ENCODE data around the gene PRUNE1. TPM values are rescaled to one million over a fixed set of nuclear protein-coding genes. Genes with fewer than 3 reads are reported as not detected.

The PRUNE1 gene
- total and polyA plus RNA-seq, 4 donors, result 6.1 to 10.6 (median 9.4) TPM

DNA sequence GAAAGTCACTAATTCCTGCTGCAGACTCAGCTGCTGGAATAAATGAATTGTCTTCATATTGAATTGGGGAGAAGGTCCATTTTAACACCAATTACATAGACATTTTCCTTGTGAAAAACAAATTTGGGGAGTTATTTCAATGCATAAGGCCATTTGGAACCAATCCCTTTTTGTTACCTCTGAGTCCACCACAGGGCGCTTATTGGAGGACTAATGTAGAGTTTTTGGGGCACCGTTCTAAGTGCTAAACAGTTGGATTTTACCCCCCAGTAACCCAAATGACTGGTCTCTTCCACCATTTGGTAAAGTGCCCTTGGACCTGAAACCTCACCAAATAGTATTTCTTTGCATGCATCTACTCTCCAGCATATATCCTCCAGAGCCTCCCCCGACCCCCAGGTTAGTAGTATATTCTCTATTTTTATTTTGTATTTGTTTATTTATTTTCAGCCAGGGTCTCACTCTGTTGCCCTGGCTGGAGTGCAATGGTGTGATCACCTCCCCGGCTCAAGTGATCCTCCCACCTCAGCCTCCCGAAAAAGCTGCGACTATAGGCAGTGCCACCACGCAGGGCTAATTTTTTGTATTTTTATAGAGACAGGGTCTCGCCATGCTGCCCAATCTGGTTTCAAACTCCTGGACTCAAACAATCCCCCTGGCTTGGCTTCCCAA lies 1.6 kb downstream of the PRUNE1 start:
- H3K27me3 ChIP-seq (ENCODE audit: control insufficient read depth in 4 of 4, insufficient read depth in 4 of 4, low read length in 3 of 4), result no peaks in the 10 kb centered on the region
- H3K27ac ChIP-seq (ENCODE audit: low read depth in 1 of 2, low read length in 2 of 2), result peak overlapping the region in 1 of 2 donors; percentile 84
- peaks cover 17 to 75% (median 60%) of the 10 kb centered on the region in 4 donors for H3K4me1 ChIP-seq (ENCODE audit: control insufficient read depth in 4 of 4, insufficient read depth in 4 of 4, low read length in 3 of 4)
- H3K9ac ChIP-seq (ENCODE audit: low read depth in 1 of 2, low read length in 2 of 2), result peak overlapping the region in 1 of 2 donors; percentile 95
- TF ChIP-seq SP1 (IDR thresholded peaks at IDR 0.05) (no peak), FOXA1 (IDR thresholded peaks at IDR 0.05) (no peak), GABPA (IDR thresholded peaks at IDR 0.05 in 1 of 2, conservative IDR thresholded peaks at IDR 0.05 in 1 of 2) (no peak), NR2F2 (IDR thresholded peaks at IDR 0.05) (no peak), FOXA2 (IDR thresholded peaks at IDR 0.05) (no peak), EGR1 (IDR thresholded peaks at IDR 0.05; ENCODE audit: low read depth in 2 of 2) (no peak), HNF4G (IDR thresholded peaks at IDR 0.05) (no peak), HNF4A (conservative IDR thresholded peaks at IDR 0.05) (no peak), YY1 (IDR thresholded peaks at IDR 0.05) (no peak), RAD21 (IDR thresholded peaks at IDR 0.05) (no peak), TAF1 (conservative IDR thresholded peaks at IDR 0.05) (no peak), JUND (IDR thresholded peaks at IDR 0.05) (no peak), RXRA (IDR thresholded peaks at IDR 0.05) (no peak)
- TF ChIP-seq, protein P1, sequence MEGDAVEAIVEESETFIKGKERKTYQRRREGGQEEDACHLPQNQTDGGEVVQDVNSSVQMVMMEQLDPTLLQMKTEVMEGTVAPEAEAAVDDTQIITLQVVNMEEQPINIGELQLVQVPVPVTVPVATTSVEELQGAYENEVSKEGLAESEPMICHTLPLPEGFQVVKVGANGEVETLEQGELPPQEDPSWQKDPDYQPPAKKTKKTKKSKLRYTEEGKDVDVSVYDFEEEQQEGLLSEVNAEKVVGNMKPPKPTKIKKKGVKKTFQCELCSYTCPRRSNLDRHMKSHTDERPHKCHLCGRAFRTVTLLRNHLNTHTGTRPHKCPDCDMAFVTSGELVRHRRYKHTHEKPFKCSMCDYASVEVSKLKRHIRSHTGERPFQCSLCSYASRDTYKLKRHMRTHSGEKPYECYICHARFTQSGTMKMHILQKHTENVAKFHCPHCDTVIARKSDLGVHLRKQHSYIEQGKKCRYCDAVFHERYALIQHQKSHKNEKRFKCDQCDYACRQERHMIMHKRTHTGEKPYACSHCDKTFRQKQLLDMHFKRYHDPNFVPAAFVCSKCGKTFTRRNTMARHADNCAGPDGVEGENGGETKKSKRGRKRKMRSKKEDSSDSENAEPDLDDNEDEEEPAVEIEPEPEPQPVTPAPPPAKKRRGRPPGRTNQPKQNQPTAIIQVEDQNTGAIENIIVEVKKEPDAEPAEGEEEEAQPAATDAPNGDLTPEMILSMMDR (IDR thresholded peaks at IDR 0.05; ENCODE audit: low read depth, low read length, missing input control), result no peak
- TF ChIP-seq, protein P2, sequence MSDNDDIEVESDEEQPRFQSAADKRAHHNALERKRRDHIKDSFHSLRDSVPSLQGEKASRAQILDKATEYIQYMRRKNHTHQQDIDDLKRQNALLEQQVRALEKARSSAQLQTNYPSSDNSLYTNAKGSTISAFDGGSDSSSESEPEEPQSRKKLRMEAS (IDR thresholded peaks at IDR 0.05), result no peak
- TF ChIP-seq, protein P3, sequence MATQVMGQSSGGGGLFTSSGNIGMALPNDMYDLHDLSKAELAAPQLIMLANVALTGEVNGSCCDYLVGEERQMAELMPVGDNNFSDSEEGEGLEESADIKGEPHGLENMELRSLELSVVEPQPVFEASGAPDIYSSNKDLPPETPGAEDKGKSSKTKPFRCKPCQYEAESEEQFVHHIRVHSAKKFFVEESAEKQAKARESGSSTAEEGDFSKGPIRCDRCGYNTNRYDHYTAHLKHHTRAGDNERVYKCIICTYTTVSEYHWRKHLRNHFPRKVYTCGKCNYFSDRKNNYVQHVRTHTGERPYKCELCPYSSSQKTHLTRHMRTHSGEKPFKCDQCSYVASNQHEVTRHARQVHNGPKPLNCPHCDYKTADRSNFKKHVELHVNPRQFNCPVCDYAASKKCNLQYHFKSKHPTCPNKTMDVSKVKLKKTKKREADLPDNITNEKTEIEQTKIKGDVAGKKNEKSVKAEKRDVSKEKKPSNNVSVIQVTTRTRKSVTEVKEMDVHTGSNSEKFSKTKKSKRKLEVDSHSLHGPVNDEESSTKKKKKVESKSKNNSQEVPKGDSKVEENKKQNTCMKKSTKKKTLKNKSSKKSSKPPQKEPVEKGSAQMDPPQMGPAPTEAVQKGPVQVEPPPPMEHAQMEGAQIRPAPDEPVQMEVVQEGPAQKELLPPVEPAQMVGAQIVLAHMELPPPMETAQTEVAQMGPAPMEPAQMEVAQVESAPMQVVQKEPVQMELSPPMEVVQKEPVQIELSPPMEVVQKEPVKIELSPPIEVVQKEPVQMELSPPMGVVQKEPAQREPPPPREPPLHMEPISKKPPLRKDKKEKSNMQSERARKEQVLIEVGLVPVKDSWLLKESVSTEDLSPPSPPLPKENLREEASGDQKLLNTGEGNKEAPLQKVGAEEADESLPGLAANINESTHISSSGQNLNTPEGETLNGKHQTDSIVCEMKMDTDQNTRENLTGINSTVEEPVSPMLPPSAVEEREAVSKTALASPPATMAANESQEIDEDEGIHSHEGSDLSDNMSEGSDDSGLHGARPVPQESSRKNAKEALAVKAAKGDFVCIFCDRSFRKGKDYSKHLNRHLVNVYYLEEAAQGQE (IDR thresholded peaks at IDR 0.05), result no peak
- TF ChIP-seq, protein P4, sequence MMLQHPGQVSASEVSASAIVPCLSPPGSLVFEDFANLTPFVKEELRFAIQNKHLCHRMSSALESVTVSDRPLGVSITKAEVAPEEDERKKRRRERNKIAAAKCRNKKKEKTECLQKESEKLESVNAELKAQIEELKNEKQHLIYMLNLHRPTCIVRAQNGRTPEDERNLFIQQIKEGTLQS (IDR thresholded peaks at IDR 0.05), result no peak
- TF ChIP-seq, protein P5, sequence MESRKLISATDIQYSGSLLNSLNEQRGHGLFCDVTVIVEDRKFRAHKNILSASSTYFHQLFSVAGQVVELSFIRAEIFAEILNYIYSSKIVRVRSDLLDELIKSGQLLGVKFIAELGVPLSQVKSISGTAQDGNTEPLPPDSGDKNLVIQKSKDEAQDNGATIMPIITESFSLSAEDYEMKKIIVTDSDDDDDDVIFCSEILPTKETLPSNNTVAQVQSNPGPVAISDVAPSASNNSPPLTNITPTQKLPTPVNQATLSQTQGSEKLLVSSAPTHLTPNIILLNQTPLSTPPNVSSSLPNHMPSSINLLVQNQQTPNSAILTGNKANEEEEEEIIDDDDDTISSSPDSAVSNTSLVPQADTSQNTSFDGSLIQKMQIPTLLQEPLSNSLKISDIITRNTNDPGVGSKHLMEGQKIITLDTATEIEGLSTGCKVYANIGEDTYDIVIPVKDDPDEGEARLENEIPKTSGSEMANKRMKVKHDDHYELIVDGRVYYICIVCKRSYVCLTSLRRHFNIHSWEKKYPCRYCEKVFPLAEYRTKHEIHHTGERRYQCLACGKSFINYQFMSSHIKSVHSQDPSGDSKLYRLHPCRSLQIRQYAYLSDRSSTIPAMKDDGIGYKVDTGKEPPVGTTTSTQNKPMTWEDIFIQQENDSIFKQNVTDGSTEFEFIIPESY (IDR thresholded peaks at IDR 0.05), result no peak
- no peaks in the 10 kb centered on the region for H3K36me3 ChIP-seq (ENCODE audit: control insufficient read depth in 4 of 4, insufficient read depth in 3 of 4, low read depth in 1 of 4, low read length in 3 of 4)
- 96% methylated on average over 8 of the region's 8 CpGs for WGBS
- peak overlapping the region in 1 of 3 donors; percentile 53 for H3K4me3 ChIP-seq (ENCODE audit: low read depth in 1 of 3, low read length in 3 of 3)
- no peak for DNase-seq (ENCODE audit: low spot score)
- no peaks in the 10 kb centered on the region for H3K9me3 ChIP-seq (ENCODE audit: control insufficient read depth in 4 of 4, low read length in 3 of 4)

All from liver (tissue), 9 donors.